ENCODE measurements around the gene FILIP1. TPM values are rescaled to one million over a fixed set of nuclear protein-coding genes. Genes with fewer than 3 reads are reported as not detected.

Gene FILIP1
- total RNA-seq, 2 experiments from 2014 or later = not detected

- no peaks in the 10 kb centered on the region for H3K9me2 ChIP-seq (ENCODE audit: insufficient read depth, low read length)
- intact Hi-C loops (cut with micrococcal nuclease; ENCODE audit: unreplicated experiment) = loop anchor here (1.0 to 5.0 kb wide), 2 partner anchors 42 to 359 kb away; partner anchors contain the start of gene SENP6
- TSS peak; percentile 78 for BruUV-seq (replicated peaks)
- peak within 1 kb of the TSS; percentile 92 for H2AFZ ChIP-seq (ENCODE audit: low read length)
- H4K20me1 ChIP-seq (ENCODE audit: insufficient read depth, low read length) = no peaks in the 10 kb centered on the region
- POLR2A ChIA-PET = interaction anchor here (0.7 to 2.0 kb wide), 15 partner anchors 9 to 358 kb away, joined by 3 to 13 read pairs (median 5); partner anchors contain the start of genes SENP6 and TMEM30A
- peak within 1 kb of the TSS; percentile 97 for H3K4me3 ChIP-seq (ENCODE audit: low read depth, low read length, poor library complexity, severe bottlenecking)
- peak within 1 kb of the TSS; percentile 80 for H3K27ac ChIP-seq (ENCODE audit: low read depth, low read length, poor library complexity, severe bottlenecking)
- H3K4me1 ChIP-seq (ENCODE audit: insufficient read depth, low read length, poor library complexity, severe bottlenecking) = peaks cover 13% of the 10 kb centered on the region
- CTCF ChIA-PET (ENCODE audit: unreplicated experiment) = interaction anchor here (1.3 kb wide), 1 partner anchor 40 kb away, joined by 5 read pairs; no protein-coding TSS in a partner anchor
- H3K36me3 ChIP-seq (ENCODE audit: insufficient read depth, low read length) = peaks cover 36% of the 10 kb centered on the region
- H3K9me3 ChIP-seq (ENCODE audit: low read length) = no peaks in the 10 kb centered on the region
- peak within 1 kb of the TSS; percentile 79 for H3K4me2 ChIP-seq (ENCODE audit: low read length)
- H3K79me2 ChIP-seq (ENCODE audit: insufficient read depth, low read depth, low read length) = peaks cover 37% of the 10 kb centered on the region
- peak; percentile 95 for DNase-seq (ENCODE audit: low spot score)
- no peak for TF ChIP-seq EZH2phosphoT487 (IDR thresholded peaks at IDR 0.05; ENCODE audit: borderline replicate concordance, low read depth, low read length)
These were observed 250.1 kb downstream of the FILIP1 start, which contains the start of gene COX7A2 for GRCh38 chr6:75243333-75244062. TSS of gene COX7A2 (minus strand) at chr6:75243801. CDS start at chr6:75243734, 67 bp downstream.

Small RNA genes within 50 kb of the gene (microRNA-seq; reads per million reads assigned to microRNA genes)
- gene MIR4463 (ENCODE audit: borderline replicate concordance) = not detected

Small RNA genes within 50 kb of the gene (small RNA-seq; reads per million reads assigned to genes)
- gene MIR4463 = not detected
- not detected for gene RF00012
- gene RNU1-34P = 0.21 reads per million

Other genes starting within 250 kb of the FILIP1 start
- 133 and 210 TPM in 2 replicates for gene COX7A2, start 250.0 kb downstream of the FILIP1 start, total RNA-seq (2014; rRNA removed; shearing (Covaris generic))
- gene COX7A2, start 250.0 kb downstream of the FILIP1 start, total RNA-seq (2022) = 403 and 421 TPM in 2 replicates
- gene TMEM30A, start 209.0 kb downstream of the FILIP1 start, total RNA-seq (2014; rRNA removed; shearing (Covaris generic)) = 16.4 and 18.2 TPM in 2 replicates
- gene TMEM30A, start 209.0 kb downstream of the FILIP1 start, total RNA-seq (2022) = 31.2 and 32.1 TPM in 2 replicates
- 61.1 and 63.5 TPM in 2 replicates for gene SENP6, start 108.1 kb upstream of the FILIP1 start, total RNA-seq (2014; rRNA removed; shearing (Covaris generic))
- 85.4 and 96.2 TPM in 2 replicates for gene SENP6, start 108.1 kb upstream of the FILIP1 start, total RNA-seq (2022)

Data from OCI-LY7 (cell line).